Loucy (cell line): Measurements from ENCODE around the gene BZW2.

ENCODE experiments used
- H2AFZ ChIP-seq: fragments of 200-600 bp; sonication (generic); 2 replicates; pipeline ENCODE4 v1.6.0; 2016; ENCODE audit warnings: antibody characterized with exemption, mild to moderate bottlenecking, low read length, moderate library complexity
- H3F3A ChIP-seq: fragments of 200-600 bp; 2 replicates; pipeline ENCODE4 v1.6.0; 2016; ENCODE audit warnings: antibody characterized with exemption, low read depth, mild to moderate bottlenecking
- H3K27me3 ChIP-seq: fragments of 200-600 bp; sonication (generic); 2 replicates; pipeline ENCODE4 v1.6.1; 2014; ENCODE audit warnings: low read length, mild to moderate bottlenecking; ENCODE audit not compliant: insufficient read depth, poor library complexity, severe bottlenecking
- H3K36me3 ChIP-seq: fragments of 200-600 bp; sonication (generic); 2 replicates; pipeline ENCODE4 v1.6.1; 2016; ENCODE audit warnings: low read length; ENCODE audit not compliant: insufficient read depth
- H3K4me1 ChIP-seq: fragments of 200-600 bp; sonication (generic); 2 replicates; pipeline ENCODE4 v1.5.1; 2014; ENCODE audit warnings: low read length, mild to moderate bottlenecking; ENCODE audit not compliant: insufficient read depth, poor library complexity, severe bottlenecking
- H3K4me2 ChIP-seq: fragments of 200-600 bp; sonication (generic); 2 replicates; pipeline ENCODE4 v1.6.0; 2014; ENCODE audit warnings: antibody characterized with exemption, low read length, low read depth, mild to moderate bottlenecking; ENCODE audit not compliant: poor library complexity, severe bottlenecking
- H3K4me3 ChIP-seq: fragments of 200-600 bp; sonication (generic); 2 replicates; pipeline ENCODE4 v1.5.1; 2014; ENCODE audit warnings: low read length, mild to moderate bottlenecking, mixed read lengths; ENCODE audit not compliant: poor library complexity, severe bottlenecking
- H3K79me2 ChIP-seq: fragments of 200-600 bp; sonication (generic); 2 replicates; pipeline ENCODE4 v1.6.1; 2014; ENCODE audit warnings: low read length; ENCODE audit not compliant: insufficient read depth
- H3K9ac ChIP-seq: fragments of 200-600 bp; sonication (generic); 2 replicates; pipeline ENCODE4 v1.6.0; 2014; ENCODE audit warnings: mild to moderate bottlenecking, low read depth, low read length, moderate library complexity; ENCODE audit not compliant: poor library complexity, severe bottlenecking
- H3K9me2 ChIP-seq: fragments of 200-600 bp; sonication (generic); replicated peaks from 2 replicates; pipeline ENCODE4 v1.6.1; 2016; ENCODE audit warnings: low read depth, low read length, mixed read lengths
- H3K9me3 ChIP-seq: fragments of 200-600 bp; sonication (generic); 2 replicates; pipeline ENCODE4 v1.6.1; 2014; ENCODE audit warnings: mild to moderate bottlenecking, antibody characterized with exemption, low read length, low read depth; ENCODE audit not compliant: insufficient read depth
- H4K20me1 ChIP-seq: fragments of 200-600 bp; sonication (generic); 2 replicates; pipeline ENCODE4 v1.6.0; 2014; ENCODE audit warnings: antibody characterized with exemption, low read length, mild to moderate bottlenecking; ENCODE audit not compliant: insufficient read depth, poor library complexity, severe bottlenecking
- EZH2phosphoT487 ChIP-seq: fragments of 200-600 bp; IDR thresholded peaks from 2 replicates; pipeline ENCODE4 v1.6.1; 2018; ENCODE audit warnings: antibody characterized with exemption, mild to moderate bottlenecking, moderate library complexity, borderline replicate concordance
- TF ChIP-seq, protein P1 (sequence below): fragments of 200-600 bp; sonication (generic); conservative IDR thresholded peaks from 2 replicates; pipeline ENCODE4 v1.5.1; 2014; ENCODE audit warnings: mild to moderate bottlenecking, antibody characterized with exemption, low read length

Gene BZW2

DNA sequence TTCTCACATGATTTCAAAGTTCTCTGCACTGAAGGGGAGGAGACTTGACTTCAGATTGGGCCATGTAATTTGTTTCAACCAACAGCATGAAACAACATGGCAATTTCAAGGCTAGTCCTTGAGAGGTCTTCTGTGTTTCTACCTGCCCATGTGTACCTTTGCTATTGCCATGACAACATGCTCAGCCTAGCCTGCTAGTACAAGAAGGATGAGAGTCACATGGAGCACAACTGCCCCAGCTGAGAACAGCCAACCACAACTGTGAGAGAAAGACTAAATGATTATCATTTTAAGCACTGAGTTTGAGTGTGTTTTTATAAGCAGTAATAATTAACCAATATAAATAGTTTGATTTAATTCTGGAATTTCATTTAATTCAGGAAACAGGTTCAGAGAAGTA lies 42.3 kb upstream of the BZW2 start:
- Histone ChIP-seq H3K27me3 (no peaks in the 10 kb centered on the region), H2AFZ (no peak overlapping the region)

DNA sequence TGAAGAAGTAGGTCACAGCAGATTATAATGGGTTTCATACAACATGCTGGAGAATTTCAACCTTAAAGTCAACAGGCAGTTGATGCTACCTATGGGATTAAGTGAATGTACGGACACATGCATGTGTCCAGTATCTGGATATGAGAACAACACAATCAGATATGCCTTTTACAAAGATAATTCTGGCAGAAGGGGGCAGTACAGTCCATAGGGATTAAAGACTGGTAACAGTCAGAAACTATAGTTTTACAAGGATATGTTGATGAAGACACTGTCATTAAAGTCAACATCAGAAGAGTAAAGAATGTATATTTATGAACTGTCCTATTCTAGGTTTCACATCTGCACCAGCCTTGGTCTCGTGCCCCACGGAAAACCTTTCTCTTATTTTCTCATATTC lies 41.9 kb upstream of the BZW2 start:
- H3F3A ChIP-seq, result no peaks in the 10 kb centered on the region
- no peak overlapping the region for H3K4me2 ChIP-seq
- H3K27me3 ChIP-seq, result no peaks in the 10 kb centered on the region
- H2AFZ ChIP-seq, result no peak overlapping the region
- peaks cover 68% of the 10 kb centered on the region; the same call in 1 of the 2 replicates for H3K36me3 ChIP-seq
- no peaks in the 10 kb centered on the region for H3K9me3 ChIP-seq
- H3K9me2 ChIP-seq, result no peaks in the 10 kb centered on the region
- no peaks in the 10 kb centered on the region for H3K79me2 ChIP-seq
- TF ChIP-seq EZH2phosphoT487, result no peak
- TF ChIP-seq, protein P1, sequence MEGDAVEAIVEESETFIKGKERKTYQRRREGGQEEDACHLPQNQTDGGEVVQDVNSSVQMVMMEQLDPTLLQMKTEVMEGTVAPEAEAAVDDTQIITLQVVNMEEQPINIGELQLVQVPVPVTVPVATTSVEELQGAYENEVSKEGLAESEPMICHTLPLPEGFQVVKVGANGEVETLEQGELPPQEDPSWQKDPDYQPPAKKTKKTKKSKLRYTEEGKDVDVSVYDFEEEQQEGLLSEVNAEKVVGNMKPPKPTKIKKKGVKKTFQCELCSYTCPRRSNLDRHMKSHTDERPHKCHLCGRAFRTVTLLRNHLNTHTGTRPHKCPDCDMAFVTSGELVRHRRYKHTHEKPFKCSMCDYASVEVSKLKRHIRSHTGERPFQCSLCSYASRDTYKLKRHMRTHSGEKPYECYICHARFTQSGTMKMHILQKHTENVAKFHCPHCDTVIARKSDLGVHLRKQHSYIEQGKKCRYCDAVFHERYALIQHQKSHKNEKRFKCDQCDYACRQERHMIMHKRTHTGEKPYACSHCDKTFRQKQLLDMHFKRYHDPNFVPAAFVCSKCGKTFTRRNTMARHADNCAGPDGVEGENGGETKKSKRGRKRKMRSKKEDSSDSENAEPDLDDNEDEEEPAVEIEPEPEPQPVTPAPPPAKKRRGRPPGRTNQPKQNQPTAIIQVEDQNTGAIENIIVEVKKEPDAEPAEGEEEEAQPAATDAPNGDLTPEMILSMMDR, result peak; percentile 46
- H3K4me3 ChIP-seq, result no peak overlapping the region
- H4K20me1 ChIP-seq, result no peaks in the 10 kb centered on the region
- no peak overlapping the region for H3K9ac ChIP-seq
- H3K4me1 ChIP-seq, result no peaks in the 10 kb centered on the region

More for the DNA sequence above, 42.3 kb upstream of the BZW2 start:
- H3K79me2 ChIP-seq, result no peaks in the 10 kb centered on the region
- H3F3A ChIP-seq, result no peaks in the 10 kb centered on the region
- no peak overlapping the region for H3K4me2 ChIP-seq
- no peaks in the 10 kb centered on the region for H3K9me3 ChIP-seq
- H3K36me3 ChIP-seq, result peaks cover 68% of the 10 kb centered on the region; the same call in 1 of the 2 replicates
- H3K4me1 ChIP-seq, result no peaks in the 10 kb centered on the region
- H4K20me1 ChIP-seq, result no peaks in the 10 kb centered on the region
- no peak for TF ChIP-seq EZH2phosphoT487
- TF ChIP-seq, protein P1, result no peak
- H3K4me3 ChIP-seq, result no peak overlapping the region
- no peak overlapping the region for H3K9ac ChIP-seq
- no peaks in the 10 kb centered on the region for H3K9me2 ChIP-seq

DNA sequence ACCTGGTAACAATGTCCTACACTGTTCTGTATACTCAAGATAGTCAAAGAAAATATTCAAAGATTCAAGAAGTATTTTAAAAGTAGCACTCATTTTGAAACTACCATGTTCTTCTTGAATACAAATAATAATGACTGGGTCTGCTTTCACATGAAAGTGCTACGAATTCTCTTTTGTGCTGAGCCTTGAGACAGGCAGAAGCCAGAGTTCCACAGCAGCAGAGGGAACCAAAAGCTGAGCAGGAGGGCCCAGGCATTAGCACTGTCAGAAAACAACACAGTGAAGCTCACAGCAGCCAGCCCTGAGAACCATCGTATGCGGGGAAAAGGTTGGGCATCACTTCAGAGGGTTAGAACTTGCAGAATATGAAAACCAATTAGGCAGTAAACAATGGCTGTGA lies 39.3 kb upstream of the BZW2 start:
- Histone ChIP-seq H3K4me2 (no peak overlapping the region), H3K9me2 (no peaks in the 10 kb centered on the region), H2AFZ (no peak overlapping the region), H3K36me3 (peaks cover 60% of the 10 kb centered on the region; the same call in 1 of the 2 replicates), H3K9ac (no peak overlapping the region), H3F3A (no peaks in the 10 kb centered on the region), H4K20me1 (no peaks in the 10 kb centered on the region), H3K79me2 (no peaks in the 10 kb centered on the region), H3K4me3 (no peak overlapping the region), H3K4me1 (no peaks in the 10 kb centered on the region), H3K9me3 (no peaks in the 10 kb centered on the region), H3K27me3 (no peaks in the 10 kb centered on the region)
- TF ChIP-seq EZH2phosphoT487, result no peak
- TF ChIP-seq, protein P1, result no peak
